Neural cell (in vitro differentiated cells): ENCODE results near the gene ARHGAP6. TPM values are rescaled to one million over a fixed set of nuclear protein-coding genes. Genes with fewer than 3 reads are reported as not detected.

Experiments used
- H2AFZ ChIP-seq: fragments of 200-600, 300-800 bp; sonication (generic), shearing (Covaris generic); 2 replicates; pipeline ENCODE4 v1.6.0; 2014; ENCODE audit warnings: low read depth, mild to moderate bottlenecking, antibody characterized with exemption, low read length, moderate library complexity
- H3F3A ChIP-seq: fragments of 200-600 bp; shearing (Covaris generic); 2 replicates; pipeline ENCODE4 v1.6.1; 2016; ENCODE audit warnings: mild to moderate bottlenecking, moderate library complexity, mixed read lengths, antibody characterized with exemption, low read length; ENCODE audit not compliant: insufficient read depth, poor library complexity, severe bottlenecking
- H3K27ac ChIP-seq: fragments of 200-600, 300-800 bp; sonication (generic), shearing (Covaris generic); 2 replicates; pipeline ENCODE4 v1.5.1; 2014; ENCODE audit warnings: mild to moderate bottlenecking, low read length, moderate library complexity
- H3K27me3 ChIP-seq: fragments of 300-800, 200-600 bp; sonication (generic), shearing (Covaris generic); 2 replicates; pipeline ENCODE4 v1.6.0; 2014; ENCODE audit warnings: mild to moderate bottlenecking, low read depth, low read length, moderate library complexity; ENCODE audit not compliant: insufficient read depth
- H3K36me3 ChIP-seq: fragments of 300-800, 200-600 bp; sonication (generic), shearing (Covaris generic); 2 replicates; pipeline ENCODE4 v1.5.1; 2014; ENCODE audit warnings: mild to moderate bottlenecking, antibody characterized with exemption, low read length, moderate library complexity; ENCODE audit not compliant: insufficient read depth
- H3K4me2 ChIP-seq: fragments of 300-800, 200-600 bp; sonication (generic), shearing (Covaris generic); 2 replicates; pipeline ENCODE4 v1.6.0; 2014; ENCODE audit warnings: mild to moderate bottlenecking, low read length
- H3K4me3 ChIP-seq: fragments of 300-800, 200-600 bp; sonication (generic), shearing (Covaris generic); 2 replicates; pipeline ENCODE4 v1.5.1; 2014; ENCODE audit warnings: mild to moderate bottlenecking, low read length, moderate library complexity
- H3K79me2 ChIP-seq: fragments of 200-600 bp; shearing (Covaris generic); replicated peaks from 2 replicates; pipeline ENCODE4 v1.6.0; 2014; ENCODE audit warnings: mild to moderate bottlenecking, low read length, moderate library complexity; ENCODE audit not compliant: insufficient read depth
- H3K9ac ChIP-seq: fragments of 300-800, 200-600 bp; sonication (generic), shearing (Covaris generic); 2 replicates; pipeline ENCODE4 v1.6.1; 2016; ENCODE audit warnings: mild to moderate bottlenecking, low read length, mixed read lengths
- H3K9me2 ChIP-seq: fragments of 200-600 bp; shearing (Covaris generic); 2 replicates; pipeline ENCODE4 v1.6.1; 2016; ENCODE audit warnings: mild to moderate bottlenecking, low read length, mixed read lengths; ENCODE audit not compliant: insufficient read depth
- H3K9me3 ChIP-seq: fragments of 200-600, 300-800 bp; sonication (generic), shearing (Covaris generic); 2 replicates; pipeline ENCODE4 v1.6.1; 2016; ENCODE audit warnings: mild to moderate bottlenecking, mixed run types, low read length, moderate library complexity, mixed read lengths
- H4K20me1 ChIP-seq: fragments of 200-600 bp; shearing (Covaris generic); 2 replicates; pipeline ENCODE4 v1.6.1; 2016; ENCODE audit warnings: mild to moderate bottlenecking, mixed run types; ENCODE audit not compliant: insufficient read depth
- EP300 ChIP-seq: fragments of 450-650 bp; conservative IDR thresholded peaks from 2 replicates; pipeline ENCODE4 v1.6.1; 2014; ENCODE audit warnings: antibody characterized with exemption, mild to moderate bottlenecking, moderate library complexity; ENCODE audit not compliant: poor library complexity, severe bottlenecking
- EZH2 ChIP-seq: fragments of 200-600, 300-800 bp; shearing (Covaris generic), sonication (generic); IDR thresholded peaks from 2 replicates; pipeline ENCODE4 v1.6.1; 2014; ENCODE audit warnings: antibody characterized with exemption, low read length, borderline replicate concordance, mild to moderate bottlenecking; ENCODE audit not compliant: insufficient read depth, poor library complexity, severe bottlenecking
- MXI1 ChIP-seq: fragments of 450-650 bp; conservative IDR thresholded peaks from 2 replicates; pipeline ENCODE4 v1.6.1; 2014; ENCODE audit warnings: antibody characterized with exemption, mild to moderate bottlenecking; ENCODE audit not compliant: poor library complexity, severe bottlenecking
- POLR2AphosphoS5 ChIP-seq: IDR thresholded peaks from 2 replicates; pipeline ENCODE4 v1.6.1; 2012
- RAD21 ChIP-seq: fragments of 450-650 bp; conservative IDR thresholded peaks from 2 replicates; pipeline ENCODE4 v1.6.1; 2014; ENCODE audit warnings: antibody characterized with exemption, mild to moderate bottlenecking, moderate library complexity
- SMC3 ChIP-seq: fragments of 450-650 bp; conservative IDR thresholded peaks from 2 replicates; pipeline ENCODE4 v1.6.1; 2014; ENCODE audit warnings: antibody characterized with exemption, mild to moderate bottlenecking, moderate library complexity; ENCODE audit not compliant: poor library complexity
- TAF1 ChIP-seq: IDR thresholded peaks from 2 replicates; pipeline ENCODE4 v1.6.1; 2012; ENCODE audit warnings: low read depth
- polyA plus RNA-seq: library from polyadenylated mRNA; depleted of rRNA; stranded (reverse); fragments of >200 nt; gene quantifications from 2 replicates; pipeline ENCODE4 v1.2.3, GENCODE V29; 2014
- TF ChIP-seq, protein P1 (sequence below): fragments of 450-650 bp; IDR thresholded peaks from 2 replicates; pipeline ENCODE4 v1.5.1; 2014; ENCODE audit warnings: antibody characterized with exemption, mild to moderate bottlenecking, moderate library complexity; ENCODE audit not compliant: poor library complexity, severe bottlenecking
- TF ChIP-seq, protein P2 (sequence below): IDR thresholded peaks from 2 replicates; pipeline ENCODE4 v1.6.1; 2012; ENCODE audit warnings: borderline replicate concordance

Gene ARHGAP6
- polyA plus RNA-seq, 1 donor from 2014 or later, result 0.40 TPM

DNA sequence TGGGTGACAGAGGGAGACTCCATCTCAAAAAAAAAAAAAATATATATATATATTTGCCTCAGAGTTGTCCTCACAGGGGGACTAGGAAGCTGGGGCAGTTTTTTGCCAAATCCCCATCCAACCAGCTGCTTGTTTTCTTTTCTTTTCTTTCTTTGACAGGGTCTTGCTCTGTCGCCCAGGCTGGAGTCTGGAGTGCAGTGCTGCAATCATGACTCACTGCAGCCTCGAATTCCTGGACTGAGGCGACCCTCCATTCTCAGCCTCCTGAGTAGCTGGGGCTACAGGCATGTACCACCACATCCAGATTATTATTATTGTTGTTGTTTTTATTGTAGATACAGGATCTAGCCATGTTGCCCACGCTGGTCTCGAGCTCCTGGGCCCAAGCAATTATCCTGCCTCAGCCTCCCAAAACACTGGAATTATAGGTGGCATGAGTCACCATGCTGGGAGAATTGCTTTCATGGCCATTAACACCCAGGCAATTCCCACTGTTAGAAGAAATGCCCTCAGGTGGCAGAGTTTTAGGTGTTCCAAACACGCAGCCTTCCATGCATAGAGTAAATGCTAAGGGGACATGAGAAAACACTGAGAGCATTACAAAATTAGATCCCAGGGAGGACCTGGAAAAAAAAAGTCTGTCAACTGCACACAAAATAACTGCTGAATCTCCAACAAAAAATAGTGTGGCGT, 98.0 kb downstream of the ARHGAP6 start:
- H3F3A ChIP-seq, result no peaks in the 10 kb centered on the region
- H3K9ac ChIP-seq, result no peak overlapping the region
- H3K36me3 ChIP-seq, result no peaks in the 10 kb centered on the region
- no peaks in the 10 kb centered on the region for H3K9me3 ChIP-seq
- no peak overlapping the region for H3K27ac ChIP-seq
- no peak overlapping the region for H3K4me3 ChIP-seq
- TF ChIP-seq TAF1 (no peak), SMC3 (no peak), MXI1 (no peak), RAD21 (no peak), EZH2 (no peak), EP300 (no peak), POLR2AphosphoS5 (no peak)
- TF ChIP-seq, protein P1, sequence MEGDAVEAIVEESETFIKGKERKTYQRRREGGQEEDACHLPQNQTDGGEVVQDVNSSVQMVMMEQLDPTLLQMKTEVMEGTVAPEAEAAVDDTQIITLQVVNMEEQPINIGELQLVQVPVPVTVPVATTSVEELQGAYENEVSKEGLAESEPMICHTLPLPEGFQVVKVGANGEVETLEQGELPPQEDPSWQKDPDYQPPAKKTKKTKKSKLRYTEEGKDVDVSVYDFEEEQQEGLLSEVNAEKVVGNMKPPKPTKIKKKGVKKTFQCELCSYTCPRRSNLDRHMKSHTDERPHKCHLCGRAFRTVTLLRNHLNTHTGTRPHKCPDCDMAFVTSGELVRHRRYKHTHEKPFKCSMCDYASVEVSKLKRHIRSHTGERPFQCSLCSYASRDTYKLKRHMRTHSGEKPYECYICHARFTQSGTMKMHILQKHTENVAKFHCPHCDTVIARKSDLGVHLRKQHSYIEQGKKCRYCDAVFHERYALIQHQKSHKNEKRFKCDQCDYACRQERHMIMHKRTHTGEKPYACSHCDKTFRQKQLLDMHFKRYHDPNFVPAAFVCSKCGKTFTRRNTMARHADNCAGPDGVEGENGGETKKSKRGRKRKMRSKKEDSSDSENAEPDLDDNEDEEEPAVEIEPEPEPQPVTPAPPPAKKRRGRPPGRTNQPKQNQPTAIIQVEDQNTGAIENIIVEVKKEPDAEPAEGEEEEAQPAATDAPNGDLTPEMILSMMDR, result no peak
- TF ChIP-seq, protein P2, sequence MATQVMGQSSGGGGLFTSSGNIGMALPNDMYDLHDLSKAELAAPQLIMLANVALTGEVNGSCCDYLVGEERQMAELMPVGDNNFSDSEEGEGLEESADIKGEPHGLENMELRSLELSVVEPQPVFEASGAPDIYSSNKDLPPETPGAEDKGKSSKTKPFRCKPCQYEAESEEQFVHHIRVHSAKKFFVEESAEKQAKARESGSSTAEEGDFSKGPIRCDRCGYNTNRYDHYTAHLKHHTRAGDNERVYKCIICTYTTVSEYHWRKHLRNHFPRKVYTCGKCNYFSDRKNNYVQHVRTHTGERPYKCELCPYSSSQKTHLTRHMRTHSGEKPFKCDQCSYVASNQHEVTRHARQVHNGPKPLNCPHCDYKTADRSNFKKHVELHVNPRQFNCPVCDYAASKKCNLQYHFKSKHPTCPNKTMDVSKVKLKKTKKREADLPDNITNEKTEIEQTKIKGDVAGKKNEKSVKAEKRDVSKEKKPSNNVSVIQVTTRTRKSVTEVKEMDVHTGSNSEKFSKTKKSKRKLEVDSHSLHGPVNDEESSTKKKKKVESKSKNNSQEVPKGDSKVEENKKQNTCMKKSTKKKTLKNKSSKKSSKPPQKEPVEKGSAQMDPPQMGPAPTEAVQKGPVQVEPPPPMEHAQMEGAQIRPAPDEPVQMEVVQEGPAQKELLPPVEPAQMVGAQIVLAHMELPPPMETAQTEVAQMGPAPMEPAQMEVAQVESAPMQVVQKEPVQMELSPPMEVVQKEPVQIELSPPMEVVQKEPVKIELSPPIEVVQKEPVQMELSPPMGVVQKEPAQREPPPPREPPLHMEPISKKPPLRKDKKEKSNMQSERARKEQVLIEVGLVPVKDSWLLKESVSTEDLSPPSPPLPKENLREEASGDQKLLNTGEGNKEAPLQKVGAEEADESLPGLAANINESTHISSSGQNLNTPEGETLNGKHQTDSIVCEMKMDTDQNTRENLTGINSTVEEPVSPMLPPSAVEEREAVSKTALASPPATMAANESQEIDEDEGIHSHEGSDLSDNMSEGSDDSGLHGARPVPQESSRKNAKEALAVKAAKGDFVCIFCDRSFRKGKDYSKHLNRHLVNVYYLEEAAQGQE, result no peak
- no peaks in the 10 kb centered on the region for H4K20me1 ChIP-seq
- H3K27me3 ChIP-seq, result no peaks in the 10 kb centered on the region
- H3K79me2 ChIP-seq, result no peaks in the 10 kb centered on the region
- no peaks in the 10 kb centered on the region for H3K9me2 ChIP-seq
- no peak overlapping the region for H3K4me2 ChIP-seq
- no peak overlapping the region for H2AFZ ChIP-seq

DNA sequence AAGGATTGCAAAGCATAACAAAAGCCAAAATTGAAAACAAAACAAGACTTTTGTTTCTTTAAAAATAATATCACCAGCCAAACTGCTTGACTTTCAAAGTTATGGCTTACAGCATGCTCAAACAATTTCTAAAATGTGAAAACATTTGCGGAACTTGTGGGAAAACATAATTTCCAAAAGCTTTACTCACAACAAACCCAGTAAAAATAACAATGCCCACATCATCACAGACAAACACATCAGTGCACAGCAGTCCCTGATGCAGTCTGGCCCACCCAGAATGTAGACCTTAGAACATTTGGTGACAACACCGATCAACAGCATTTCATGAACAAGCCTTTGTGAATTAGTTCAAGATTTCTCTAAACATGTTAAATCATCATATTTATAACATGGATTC, 98.9 kb downstream of the ARHGAP6 start:
- no peaks in the 10 kb centered on the region for H3F3A ChIP-seq
- no peaks in the 10 kb centered on the region for H3K9me2 ChIP-seq
- H4K20me1 ChIP-seq, result no peaks in the 10 kb centered on the region
- no peak overlapping the region for H2AFZ ChIP-seq
- H3K4me2 ChIP-seq, result no peak overlapping the region
- H3K27ac ChIP-seq, result no peak overlapping the region
- TF ChIP-seq EP300 (no peak), MXI1 (no peak), RAD21 (no peak), TAF1 (no peak), EZH2 (no peak), POLR2AphosphoS5 (no peak), SMC3 (no peak)
- TF ChIP-seq, protein P2, result no peak
- TF ChIP-seq, protein P1, result no peak
- no peaks in the 10 kb centered on the region for H3K79me2 ChIP-seq
- H3K9me3 ChIP-seq, result no peaks in the 10 kb centered on the region
- H3K36me3 ChIP-seq, result no peaks in the 10 kb centered on the region
- no peak overlapping the region for H3K4me3 ChIP-seq
- no peak overlapping the region for H3K9ac ChIP-seq
- H3K27me3 ChIP-seq, result no peaks in the 10 kb centered on the region
